Measurements from ENCODE around the gene SPTB. TPM values are rescaled to one million over a fixed set of nuclear protein-coding genes. Genes with fewer than 3 reads are reported as not detected.

SPTB gene
- total RNA-seq, 8 experiments from 2014 or later: 0.25 to 9.4 (median 0.84) TPM

DNA sequence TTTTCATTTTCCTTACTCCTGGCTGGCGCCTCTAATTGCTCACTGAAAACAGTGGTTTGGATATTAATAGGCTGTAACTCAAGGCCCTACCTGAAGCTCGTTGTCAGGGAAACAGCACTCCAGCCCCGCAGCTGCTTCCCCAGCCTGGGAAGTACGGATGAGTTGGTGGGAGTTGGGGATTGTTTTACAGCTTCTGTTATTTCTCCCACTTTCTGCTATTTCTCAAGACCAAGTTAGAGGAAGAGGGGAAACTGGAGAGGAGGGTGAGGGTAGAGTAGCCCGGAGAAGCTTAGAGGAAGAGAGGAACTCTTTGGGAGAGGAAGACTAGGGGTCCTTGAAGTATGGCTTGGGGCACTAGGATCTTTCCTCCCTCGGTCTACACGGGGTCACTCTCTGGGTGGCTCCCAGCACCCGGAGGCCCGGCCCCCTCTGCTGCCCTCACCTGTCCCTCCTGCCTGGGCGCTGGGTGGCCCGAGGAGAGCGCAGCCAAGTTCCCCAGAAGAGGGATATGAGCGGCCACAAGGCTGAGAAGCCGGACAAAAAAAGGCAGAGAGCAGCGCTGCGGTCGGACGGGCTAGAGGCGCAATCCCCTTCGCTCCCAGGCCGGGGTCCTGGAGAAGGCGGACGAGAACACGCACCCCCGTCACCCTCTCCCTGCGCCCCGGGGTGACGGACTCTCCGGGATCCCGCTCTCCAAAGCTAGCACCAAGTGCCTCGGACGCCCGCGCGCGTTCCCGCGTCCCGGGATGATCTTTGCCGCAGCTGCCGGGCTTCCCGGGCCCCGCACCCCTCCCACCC is 671 bp downstream of the SPTB start:
- ATAC-seq (replicated peaks in 6 of 8): peak in 6 of 8 experiments; percentile 24 to 39 (median 34)
- peaks cover 0 to 7% of the 10 kb centered on the region in 2 donors for H3K4me1 ChIP-seq (replicated peaks in 1 of 2)
- whole genome bisulfite sequencing, 10 experiments: 6 to 100% (median 8%) methylated on average over 1 to 10 of the region's 43 CpGs; no CpG with 5 or more reads in 2 of the 10 experiments
- no peak overlapping the region for H3K27ac ChIP-seq
- in situ Hi-C loops (cut with MboI; ENCODE audit: low pct_unique_long_range_greater_than_20kb in 2 of 9, low sequenced_read_pairs in 9 of 9, unreplicated experiment in 9 of 9): loop anchor here in 2 of 9 experiments (25.0 kb wide), 3 partner anchors 192 to 342 kb away; partner anchors contain the start of genes HSPA2 (in 1 of the 2) and PPP1R36 (in 1 of the 2)
- H3K4me3 ChIP-seq: peak overlapping the region; percentile 32 to 60 (median 54)

DNA sequence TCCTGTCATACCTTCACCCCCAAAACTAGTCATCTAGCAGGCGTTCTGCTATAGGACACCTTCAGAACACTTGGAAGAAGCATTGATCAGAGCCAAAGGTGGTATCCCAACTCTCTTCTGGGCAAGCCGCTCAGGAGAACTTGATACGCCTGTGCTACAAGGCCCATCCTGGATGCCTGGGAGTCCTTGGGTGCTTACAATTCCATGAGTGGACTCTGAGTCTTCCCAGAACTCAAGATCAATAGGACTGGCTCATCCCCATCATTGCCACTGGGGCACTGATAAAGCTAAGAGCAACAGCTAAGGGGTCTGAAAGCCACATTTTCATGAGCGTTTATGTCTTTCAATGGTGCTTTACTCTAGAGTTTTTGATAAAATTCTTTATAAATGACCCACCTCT is 1.9 kb downstream of the SPTB start:
- in situ Hi-C loops (cut with MboI; ENCODE audit: low pct_unique_long_range_greater_than_20kb in 2 of 9, low sequenced_read_pairs in 9 of 9, unreplicated experiment in 9 of 9): loop anchor here in 2 of 9 experiments (25.0 kb wide), 3 partner anchors 191 to 341 kb away; partner anchors contain the start of genes HSPA2 (in 1 of the 2) and PPP1R36 (in 1 of the 2)
- Histone ChIP-seq H3K4me3 (no peak overlapping the region), H3K4me1 (replicated peaks in 1 of 2) (peaks cover 0 to 7% of the 10 kb centered on the region in 2 donors), H3K27ac (no peak overlapping the region)
- ATAC-seq (replicated peaks in 6 of 8): no peak
- 0 to 100% (median 85%) methylated on average over 1 to 4 of the region's 4 CpGs; no CpG with 5 or more reads in 4 of the 10 experiments for WGBS, 10 experiments

DNA sequence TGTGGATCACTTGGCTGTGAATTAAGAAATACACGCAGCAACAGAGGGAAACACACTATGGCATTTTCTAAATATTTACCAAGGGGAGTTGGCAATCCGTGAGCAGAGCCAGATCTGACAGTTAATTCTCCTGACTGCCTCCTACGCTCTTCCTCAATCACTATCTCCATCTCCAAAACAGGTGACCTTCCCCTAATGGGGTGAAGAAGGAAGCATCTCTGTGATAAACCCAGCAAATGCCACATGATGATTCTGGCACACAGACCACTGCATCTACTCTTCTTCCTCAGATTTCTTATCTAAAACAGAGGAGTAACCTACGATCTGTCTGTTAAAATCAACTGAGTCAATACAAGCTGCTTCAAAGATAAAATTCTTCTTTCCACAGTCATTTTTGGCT is 4.4 kb downstream of the SPTB start:
- Histone ChIP-seq H3K4me3 (no peak overlapping the region), H3K4me1 (replicated peaks in 1 of 2) (peaks cover 0 to 7% of the 10 kb centered on the region in 2 donors), H3K27ac (no peak overlapping the region)
- ATAC-seq (replicated peaks in 6 of 8): no peak
- in situ Hi-C loops (cut with MboI; ENCODE audit: low pct_unique_long_range_greater_than_20kb in 2 of 9, low sequenced_read_pairs in 9 of 9, unreplicated experiment in 9 of 9): loop anchor here in 2 of 9 experiments (25.0 kb wide), 3 partner anchors 188 to 338 kb away; partner anchors contain the start of genes HSPA2 (in 1 of the 2) and PPP1R36 (in 1 of the 2)
- WGBS, 10 experiments: 48 to 100% (median 74%) methylated on average over 1 to 4 of the region's 4 CpGs; no CpG with 5 or more reads in 2 of the 10 experiments

DNA sequence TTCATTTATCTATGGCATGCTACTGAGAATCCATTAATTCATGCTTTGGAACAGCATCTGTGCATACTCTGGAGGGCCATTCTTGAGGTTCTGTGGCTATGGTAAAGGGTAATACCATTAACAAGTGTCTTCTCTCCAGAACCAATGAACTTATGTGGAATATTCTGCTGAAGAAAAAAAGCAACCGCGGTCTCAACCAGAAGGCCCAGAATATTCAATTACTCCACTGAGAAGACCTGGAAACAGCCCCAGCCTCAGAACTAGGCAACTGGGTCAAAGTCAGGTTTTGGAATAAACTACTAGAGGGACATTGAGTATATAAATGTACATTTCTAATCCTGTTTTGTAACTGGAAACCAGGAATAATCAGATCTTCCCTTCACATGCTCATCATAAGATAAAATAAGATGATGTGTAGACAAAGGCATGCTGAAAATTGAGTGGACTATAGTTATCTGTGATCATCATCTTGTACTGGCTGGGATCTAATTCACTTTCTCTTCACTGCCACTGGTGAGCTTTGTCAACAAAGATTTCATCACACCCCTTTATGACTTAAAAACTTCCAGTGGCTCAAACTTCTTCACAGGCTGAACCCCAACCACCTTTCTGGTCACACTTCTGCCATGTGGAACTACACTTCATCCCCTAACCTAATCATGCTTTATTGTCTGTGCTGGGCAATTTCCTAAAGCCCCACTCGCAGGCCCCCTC is 6.0 kb downstream of the SPTB start:
- in situ Hi-C loops (cut with MboI; ENCODE audit: low pct_unique_long_range_greater_than_20kb in 2 of 9, low sequenced_read_pairs in 9 of 9, unreplicated experiment in 9 of 9): no loop called here
- 19 to 78% (median 61%) methylated on average over 2 to 3 of the region's 3 CpGs; no CpG with 5 or more reads in 3 of the 10 experiments for WGBS, 10 experiments
- ATAC-seq (replicated peaks in 6 of 8): peak in 2 of 8 experiments; percentile 59 to 91

DNA sequence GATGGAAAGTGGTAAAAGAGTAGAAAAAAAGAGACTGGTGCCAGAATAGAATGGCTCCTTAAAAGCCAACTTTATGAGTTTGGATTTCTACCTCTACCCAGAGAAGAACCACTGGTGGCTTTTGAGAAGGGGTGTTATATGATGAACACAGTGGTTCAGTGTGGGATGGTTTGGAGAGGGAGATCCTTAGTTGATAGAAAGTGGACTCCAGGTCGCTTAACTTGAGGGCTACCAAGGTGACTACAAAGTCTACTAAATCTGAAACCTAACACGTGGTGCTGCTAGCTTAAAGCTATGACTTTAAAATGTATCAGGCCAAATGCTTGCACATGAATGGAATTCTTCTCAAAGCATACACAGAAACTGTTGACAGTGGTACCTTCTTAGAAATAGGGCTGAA is 8.4 kb downstream of the SPTB start:
- in situ Hi-C loops (cut with MboI; ENCODE audit: low pct_unique_long_range_greater_than_20kb in 2 of 9, low sequenced_read_pairs in 9 of 9, unreplicated experiment in 9 of 9): no loop called here
- no peaks in the 10 kb centered on the region for H3K4me1 ChIP-seq (replicated peaks in 1 of 2)
- no peak for ATAC-seq (replicated peaks in 6 of 8)
- H3K4me3 ChIP-seq: no peak overlapping the region
- no peak overlapping the region for H3K27ac ChIP-seq
- WGBS, 10 experiments: 14 to 100% (median 62%) methylated on average over 1 to 2 of the region's 2 CpGs; no CpG with 5 or more reads in 2 of the 10 experiments

More for the DNA sequence above, 6.0 kb downstream of the SPTB start:
- no peak overlapping the region for H3K27ac ChIP-seq
- H3K4me1 ChIP-seq (replicated peaks in 1 of 2): no peaks in the 10 kb centered on the region
- no peak overlapping the region for H3K4me3 ChIP-seq

DNA sequence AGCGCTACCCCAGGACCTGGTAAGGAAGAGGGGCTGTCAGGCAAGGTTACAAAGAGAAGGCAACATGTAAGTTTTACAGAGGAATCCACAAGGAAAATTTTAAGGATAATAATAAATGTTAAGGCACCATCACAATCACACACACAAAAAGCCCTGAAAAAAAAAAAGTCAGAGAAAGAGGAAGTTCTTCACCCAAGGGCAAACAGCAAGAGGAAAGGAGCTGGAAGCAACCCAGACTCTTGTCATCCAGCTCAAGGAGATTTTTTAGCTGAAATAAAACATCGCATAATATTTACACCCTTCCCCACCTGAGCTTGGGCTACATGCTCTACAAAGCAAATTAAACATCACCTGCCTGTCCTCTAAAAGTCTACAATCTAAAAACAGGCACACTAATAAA is 9.5 kb downstream of the SPTB start:
- in situ Hi-C loops (cut with MboI; ENCODE audit: low pct_unique_long_range_greater_than_20kb in 2 of 9, low sequenced_read_pairs in 9 of 9, unreplicated experiment in 9 of 9): no loop called here
- 69 to 100% (median 84%) methylated on average over 1 to 2 of the region's 2 CpGs for WGBS, 10 experiments

DNA sequence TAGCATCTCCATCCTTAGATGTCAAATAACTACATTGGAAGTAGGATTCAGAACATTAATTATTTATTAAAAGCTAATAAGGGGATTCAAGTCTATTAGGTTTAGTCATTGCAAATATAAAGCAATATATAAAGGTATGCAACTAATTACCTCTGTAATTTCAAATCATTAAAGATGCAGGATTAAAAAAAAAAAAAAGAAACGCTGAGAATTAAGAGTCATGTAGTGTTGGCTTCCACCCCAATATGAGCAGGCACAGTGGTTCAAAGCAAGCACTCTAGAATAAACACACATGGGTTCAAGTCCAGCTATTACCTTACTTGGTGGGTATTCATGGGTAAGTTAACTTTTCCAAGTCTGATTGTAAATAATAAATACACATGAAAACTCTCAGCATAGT is 10.9 kb downstream of the SPTB start:
- no peak overlapping the region for H3K27ac ChIP-seq
- ATAC-seq (replicated peaks in 6 of 8): no peak
- H3K4me1 ChIP-seq (replicated peaks in 1 of 2): peaks cover 6 to 8% of the 10 kb centered on the region in 2 donors
- 11 to 75% (median 38%) methylated on average over 1 of the region's 1 CpG; no CpG with 5 or more reads in 4 of the 10 experiments for WGBS, 10 experiments
- in situ Hi-C loops (cut with MboI; ENCODE audit: low pct_unique_long_range_greater_than_20kb in 2 of 9, low sequenced_read_pairs in 9 of 9, unreplicated experiment in 9 of 9): no loop called here
- no peak overlapping the region for H3K4me3 ChIP-seq

More for the DNA sequence above, 9.5 kb downstream of the SPTB start:
- peaks cover 2 to 5% of the 10 kb centered on the region in 2 donors for H3K4me1 ChIP-seq (replicated peaks in 1 of 2)
- no peak overlapping the region for H3K27ac ChIP-seq
- ATAC-seq (replicated peaks in 6 of 8): no peak
- H3K4me3 ChIP-seq: no peak overlapping the region

DNA sequence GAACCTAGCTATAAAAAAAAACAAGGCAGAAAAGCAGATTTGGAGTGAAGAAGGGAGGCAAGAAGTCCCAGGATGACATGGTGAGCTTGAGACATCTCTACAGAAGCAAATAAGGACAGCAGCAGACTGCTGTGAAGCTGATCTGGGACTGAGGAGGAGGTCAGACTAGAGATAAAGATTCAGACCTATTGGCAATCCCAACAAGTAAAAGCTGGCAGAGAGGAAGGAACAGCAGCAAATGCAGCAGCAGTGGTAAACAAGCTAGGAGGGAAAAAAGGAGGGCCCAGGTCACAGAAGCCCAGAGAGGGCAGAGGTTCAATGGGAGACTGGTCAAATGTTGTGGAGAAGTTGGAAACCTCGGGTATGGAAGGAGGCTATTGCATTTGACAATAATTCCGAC is 11.3 kb downstream of the SPTB start:
- H3K4me1 ChIP-seq (replicated peaks in 1 of 2): peaks cover 6 to 8% of the 10 kb centered on the region in 2 donors
- H3K4me3 ChIP-seq: no peak overlapping the region
- 17 to 88% (median 73%) methylated on average over 1 to 2 of the region's 2 CpGs; no CpG with 5 or more reads in 2 of the 10 experiments for WGBS, 10 experiments
- no peak for ATAC-seq (replicated peaks in 6 of 8)
- in situ Hi-C loops (cut with MboI; ENCODE audit: low pct_unique_long_range_greater_than_20kb in 2 of 9, low sequenced_read_pairs in 9 of 9, unreplicated experiment in 9 of 9): no loop called here
- no peak overlapping the region for H3K27ac ChIP-seq

DNA sequence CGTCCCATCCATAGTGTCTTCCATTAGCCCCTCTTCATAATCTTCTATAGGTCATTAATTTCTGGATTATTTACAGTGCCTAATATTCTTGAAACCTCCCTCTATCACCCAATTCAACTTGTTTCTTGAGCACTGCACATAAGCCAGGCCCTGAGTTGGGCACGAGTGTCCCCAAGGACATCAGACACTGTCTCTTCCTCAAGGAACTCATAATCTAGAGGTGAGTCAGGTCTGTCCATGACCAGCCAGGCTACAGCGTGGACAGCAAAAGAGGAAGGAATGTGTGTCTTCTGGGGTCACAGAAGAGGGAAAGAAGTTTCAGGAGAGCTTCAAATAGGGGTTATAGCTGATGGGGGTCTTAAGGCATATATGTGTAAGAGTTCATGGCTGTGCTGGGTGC is 12.5 kb downstream of the SPTB start:
- in situ Hi-C loops (cut with MboI; ENCODE audit: low pct_unique_long_range_greater_than_20kb in 2 of 9, low sequenced_read_pairs in 9 of 9, unreplicated experiment in 9 of 9): no loop called here
- WGBS, 10 experiments: 42 to 100% (median 83%) methylated on average over 1 to 2 of the region's 3 CpGs; no CpG with 5 or more reads in 2 of the 10 experiments
- H3K27ac ChIP-seq: no peak overlapping the region

DNA sequence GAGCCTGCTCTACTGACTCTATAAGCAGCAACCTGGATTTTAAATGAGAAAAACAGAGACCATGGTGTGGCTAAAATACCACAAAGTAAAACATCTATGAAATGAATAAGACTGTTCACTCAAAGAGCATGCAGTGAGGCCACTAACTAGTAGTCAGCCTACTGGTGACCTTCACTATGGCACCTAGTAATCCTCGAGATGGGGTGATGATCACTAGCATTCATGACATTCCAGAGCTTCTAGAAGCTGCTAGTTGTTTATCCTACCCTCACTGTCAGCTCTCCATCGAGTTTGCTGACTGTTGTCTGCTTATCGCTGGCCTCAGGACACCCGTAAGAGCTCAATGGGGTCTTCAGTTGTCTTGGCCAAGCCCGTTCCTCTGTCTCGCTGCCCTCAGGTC is 13.7 kb downstream of the SPTB start:
- in situ Hi-C loops (cut with MboI; ENCODE audit: low pct_unique_long_range_greater_than_20kb in 2 of 9, low sequenced_read_pairs in 9 of 9, unreplicated experiment in 9 of 9): no loop called here
- H3K4me3 ChIP-seq: no peak overlapping the region
- H3K27ac ChIP-seq: no peak overlapping the region
- H3K4me1 ChIP-seq (replicated peaks in 1 of 2): peaks cover 6 to 8% of the 10 kb centered on the region in 2 donors
- no peak for ATAC-seq (replicated peaks in 6 of 8)
- whole genome bisulfite sequencing, 10 experiments: 43 to 88% (median 77%) methylated on average over 2 to 5 of the region's 6 CpGs; no CpG with 5 or more reads in 3 of the 10 experiments

More for the DNA sequence above, 12.5 kb downstream of the SPTB start:
- Histone ChIP-seq H3K4me3 (no peak overlapping the region), H3K4me1 (replicated peaks in 1 of 2) (peaks cover 6 to 8% of the 10 kb centered on the region in 2 donors)
- ATAC-seq (replicated peaks in 6 of 8): no peak

DNA sequence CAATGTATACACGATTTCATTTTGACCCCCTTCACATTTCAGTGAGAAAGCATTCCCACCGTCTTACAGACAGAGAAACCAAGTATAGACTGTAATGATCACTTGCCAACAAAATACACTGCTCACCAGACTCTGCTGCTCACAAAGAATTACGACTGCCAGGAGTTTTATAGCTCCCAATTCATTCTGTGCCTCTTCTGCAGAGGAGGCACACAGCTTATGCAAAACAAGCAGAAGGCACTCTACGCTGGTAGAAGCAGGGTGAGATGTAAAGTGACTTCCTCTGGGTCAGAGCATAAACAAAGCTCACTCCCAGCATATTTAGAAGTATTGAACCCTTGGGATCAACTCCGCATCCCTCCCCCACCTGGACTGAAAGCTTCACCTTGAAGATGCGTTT is 14.6 kb downstream of the SPTB start:
- peak in 4 of 8 experiments; percentile 25 to 77 (median 30) for ATAC-seq (replicated peaks in 6 of 8)
- in situ Hi-C loops (cut with MboI; ENCODE audit: low pct_unique_long_range_greater_than_20kb in 2 of 9, low sequenced_read_pairs in 9 of 9, unreplicated experiment in 9 of 9): no loop called here
- Histone ChIP-seq H3K4me1 (replicated peaks in 1 of 2) (peaks cover 6 to 8% of the 10 kb centered on the region in 2 donors), H3K4me3 (no peak overlapping the region), H3K27ac (no peak overlapping the region)
- 20 to 85% (median 29%) methylated on average over 1 to 4 of the region's 6 CpGs; no CpG with 5 or more reads in 3 of the 10 experiments for WGBS, 10 experiments

DNA sequence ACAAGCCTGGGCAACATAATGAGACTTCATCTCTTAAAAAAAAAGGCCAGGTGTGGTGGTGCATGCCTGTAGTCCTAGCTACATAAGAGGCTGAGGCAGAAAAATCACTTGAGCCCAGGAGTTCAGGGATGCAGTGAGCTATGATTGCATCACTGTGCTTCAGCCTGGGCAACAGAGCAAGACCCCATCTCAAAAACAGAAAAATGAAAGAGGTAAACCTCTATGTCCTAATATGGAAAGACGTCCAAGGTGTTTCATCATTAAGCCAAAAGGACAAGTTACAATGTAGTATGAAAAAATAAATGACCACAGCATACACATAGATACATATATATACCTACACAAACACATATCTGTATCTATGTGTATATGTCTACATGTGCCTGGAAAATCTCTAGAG is 15.4 kb downstream of the SPTB start:
- H3K27ac ChIP-seq: no peak overlapping the region
- peaks cover 6 to 8% of the 10 kb centered on the region in 2 donors for H3K4me1 ChIP-seq (replicated peaks in 1 of 2)
- no peak for ATAC-seq (replicated peaks in 6 of 8)
- no peak overlapping the region for H3K4me3 ChIP-seq
- whole genome bisulfite sequencing, 10 experiments: 0 to 83% (median 0%) methylated on average over 1 of the region's 1 CpG; no CpG with 5 or more reads in 5 of the 10 experiments
- in situ Hi-C loops (cut with MboI; ENCODE audit: low pct_unique_long_range_greater_than_20kb in 2 of 9, low sequenced_read_pairs in 9 of 9, unreplicated experiment in 9 of 9): no loop called here

DNA sequence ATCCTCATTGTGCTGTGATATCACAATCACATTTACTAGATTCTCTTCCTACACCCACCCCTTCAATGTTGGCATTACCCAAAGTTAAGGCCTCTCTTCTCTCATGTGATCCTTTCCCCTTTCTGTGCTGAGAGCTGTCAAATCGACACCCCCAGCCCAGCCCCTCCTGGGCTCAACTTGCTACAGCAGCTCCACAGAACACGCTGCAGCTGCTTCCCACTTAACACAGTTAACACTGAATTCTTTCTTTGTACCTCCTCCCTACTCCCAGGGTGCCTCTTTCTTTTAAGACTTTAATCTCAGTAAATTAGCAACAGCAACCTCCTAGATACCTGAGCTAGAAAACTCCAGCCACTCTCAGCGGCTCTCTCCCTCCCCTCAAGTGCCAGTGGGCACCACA is 17.8 kb downstream of the SPTB start:
- Histone ChIP-seq H3K4me3 (no peak overlapping the region), H3K27ac (no peak overlapping the region), H3K4me1 (replicated peaks in 1 of 2) (peaks cover 6 to 8% of the 10 kb centered on the region in 2 donors)
- in situ Hi-C loops (cut with MboI; ENCODE audit: low pct_unique_long_range_greater_than_20kb in 2 of 9, low sequenced_read_pairs in 9 of 9, unreplicated experiment in 9 of 9): no loop called here
- WGBS, 10 experiments: 10 to 67% (median 40%) methylated on average over 1 to 3 of the region's 3 CpGs; no CpG with 5 or more reads in 3 of the 10 experiments
- no peak for ATAC-seq (replicated peaks in 6 of 8)
